Heart left ventricle (tissue), 16 donors: Measurements from ENCODE around the gene MAN2A2. TPM values are rescaled to one million over a fixed set of nuclear protein-coding genes. Genes with fewer than 3 reads are reported as not detected.

Source experiments
- ATAC-seq, 4 donors: fragments of 200-7000 bp; cut with Tn5 transposase; one replicate each; pipeline ENCODE4 v1.9.1; 2020 to 2022; ENCODE audit warnings: moderate library complexity in 4 of 4, mild to moderate bottlenecking in 3 of 4, moderate number of reproducible peaks in 1 of 4
- DNase-seq, 5 donors: peaks; one replicate each; pipeline ENCODE4 v3.0.0-alpha.2; 2020
- H3K27ac ChIP-seq, 12 donors: fragments of 200-600 bp; sonication (generic) in 4 of 12; one replicate each; pipeline versions ENCODE4 v1.5.0 to v1.8.0; 2016 to 2022; ENCODE audit warnings: mild to moderate bottlenecking in 2 of 12
- H3K27me3 ChIP-seq, 9 donors: fragments of 200-600 bp; sonication (generic) in 2 of 9; one replicate each; pipeline versions ENCODE4 v1.5.1 to v1.8.0; 2016 to 2022; ENCODE audit warnings: mild to moderate bottlenecking in 3 of 9
- H3K36me3 ChIP-seq, 9 donors: fragments of 200-600 bp; sonication (generic) in 2 of 9; one replicate each; pipeline versions ENCODE4 v1.5.0 to v1.8.0; 2018 to 2022; ENCODE audit warnings: mild to moderate bottlenecking in 2 of 9
- H3K4me1 ChIP-seq, 12 donors: fragments of 200-600 bp; sonication (generic) in 4 of 12; one replicate each; pipeline versions ENCODE4 v1.5.0 to v1.8.0; 2016 to 2022; ENCODE audit warnings: mild to moderate bottlenecking in 3 of 12
- H3K4me3 ChIP-seq, 12 donors: fragments of 200-600 bp; sonication (generic) in 4 of 12; one replicate each; pipeline versions ENCODE4 v1.5.0 to v1.8.0; 2017 to 2022; ENCODE audit warnings: mild to moderate bottlenecking in 9 of 12, moderate library complexity in 4 of 12
- H3K9me3 ChIP-seq, 12 donors: fragments of 200-600 bp; sonication (generic) in 4 of 12; one replicate each; pipeline versions ENCODE4 v1.5.0 to v1.8.0; 2016 to 2022; ENCODE audit warnings: mild to moderate bottlenecking in 1 of 12
- POLR2A ChIP-seq, 2 donors: fragments of 450-650 bp; IDR thresholded peaks; one replicate each; pipeline ENCODE4 v1.6.1; 2017; ENCODE audit warnings: antibody characterized with exemption in 2 of 2, mild to moderate bottlenecking in 2 of 2, moderate library complexity in 2 of 2
- WGBS, 4 donors: extraction: QIAGEN DNeasy Blood & Tissue Kit in 2 of 4; methylation state at CpG; one replicate each; pipeline versions ENCODE4 v1.1.5 to v1.1.7; 2013 to 2018; 5-methylcytosine and 5-hydroxymethylcytosine counted together
- intact Hi-C, 10 donors: fragments of 100-400 bp; cut with DNase I; formaldehyde crosslinking; loops; one replicate each; pipeline versions ENCODE4 v1.11.1 to v1.14.2; 2022
- polyA plus RNA-seq, 2 donors: library from polyadenylated mRNA; stranded (reverse); fragments of 200-250 nt; gene quantifications; one replicate each; pipeline ENCODE4 v1.2.3, GENCODE V29; 2013
- total RNA-seq, 9 donors: library from RNA; depleted of rRNA in 2 of 9; stranded (reverse); fragments of >200 nt in 2 of 9; fragmentation: NEBNext Ultra II Directional in 3 of 9; extraction: Animal tissue kit (Norgen Biotek cat#: 25700) in 3 of 9; gene quantifications; one replicate each; pipeline versions ENCODE4 v1.1.0 to v1.2.4, GENCODE V29; 2016 to 2023
- TF ChIP-seq, protein P1 (sequence below), 12 donors: fragments of 200-600 bp; sonication (generic) in 4 of 12; IDR thresholded peaks; one replicate each; pipeline versions ENCODE4 v1.5.0 to v1.8.0; 2018 to 2022; ENCODE audit warnings: antibody characterized with exemption in 12 of 12, mild to moderate bottlenecking in 5 of 12
- donor health status: ischemic (EF 13 %, LVEDD 7.1; RV severe dilation, severe dysfunction).
- donor health status: healthy with polysubstance abuse.
- donor health status: DM: no; HTN: yes; CAD: no.
- donor health status: DM: no; HTN: no; CAD: no.
- donor health status: ischemic (EF 25% LVEDD 6.9; RV normal size, moderate dysfunction).
- donor health status: ischemic (EF 25% LVEDD 5.7; RV mildly dilated, moderate dysfunction).
- donor health status: healthy.
- donor health status: DM: yes; HTN: yes; CAD: no.
- donor health status: ischemic (EF 35%, LVEDD 5.7; RV mildly dilated, moderate dysfunction).
- donor health status: nonischemic (EF 11% LVEDD 7.7; RV severe dilation, severe dysfunction).
- donor health status: DM: yes; HTN: yes; CAD: no.
- donor health status: PGD.
- donor health status: ischemic (EF 29% LVEDD 5.4; RV normal size, mild dysfunction).
- donor health status: nonischemic (EF 23%, LVEDD 6.1; RV moderate dilation, normal function).

The MAN2A2 gene
- total and polyA plus RNA-seq, 11 donors = 38.7 to 145 (median 87.6) TPM

DNA sequence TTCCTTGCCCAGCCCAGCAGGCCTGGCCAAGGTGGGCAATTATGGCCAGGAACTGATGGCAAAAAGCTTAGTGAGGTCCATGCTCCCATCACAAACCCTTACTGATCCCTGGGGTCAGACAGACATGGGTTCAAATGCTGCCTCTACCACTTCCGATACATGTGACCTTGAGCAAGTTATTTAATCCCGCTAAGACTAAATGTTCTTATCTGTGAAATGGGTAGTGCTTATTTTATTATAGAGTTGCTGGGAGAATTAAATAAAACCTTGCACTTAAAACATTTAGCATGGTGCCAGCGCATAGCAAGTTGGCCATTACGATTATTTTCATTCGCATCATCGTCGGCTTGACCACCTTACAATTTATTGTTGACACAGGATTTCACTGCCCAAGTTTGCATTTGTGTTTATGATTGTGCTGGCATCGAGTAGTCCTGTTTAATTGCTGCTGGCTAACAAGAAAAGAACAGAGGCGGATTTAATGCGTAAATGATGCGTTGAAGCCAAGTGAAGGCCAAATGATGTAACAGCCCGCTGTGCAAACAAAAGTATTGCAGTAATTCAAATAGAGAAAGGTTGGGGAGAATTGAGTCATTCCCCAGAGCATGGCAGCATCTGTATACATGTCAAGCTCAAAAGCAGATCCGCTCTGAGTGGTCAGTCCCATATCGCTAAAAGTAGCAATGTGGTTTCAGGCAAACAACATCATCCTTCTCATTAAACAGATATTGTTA is 42.0 kb upstream of the MAN2A2 start:
- WGBS, 4 donors = 93 to 97% (median 96%) methylated on average over 14 of the region's 14 CpGs
- no peaks in the 10 kb centered on the region for H3K36me3 ChIP-seq
- peaks cover 0 to 40% (median 6%) of the 10 kb centered on the region in 12 donors for H3K4me1 ChIP-seq
- H3K27me3 ChIP-seq = no peaks in the 10 kb centered on the region
- TF ChIP-seq POLR2A (IDR thresholded peaks at IDR 0.05) = no peak
- TF ChIP-seq, protein P1, sequence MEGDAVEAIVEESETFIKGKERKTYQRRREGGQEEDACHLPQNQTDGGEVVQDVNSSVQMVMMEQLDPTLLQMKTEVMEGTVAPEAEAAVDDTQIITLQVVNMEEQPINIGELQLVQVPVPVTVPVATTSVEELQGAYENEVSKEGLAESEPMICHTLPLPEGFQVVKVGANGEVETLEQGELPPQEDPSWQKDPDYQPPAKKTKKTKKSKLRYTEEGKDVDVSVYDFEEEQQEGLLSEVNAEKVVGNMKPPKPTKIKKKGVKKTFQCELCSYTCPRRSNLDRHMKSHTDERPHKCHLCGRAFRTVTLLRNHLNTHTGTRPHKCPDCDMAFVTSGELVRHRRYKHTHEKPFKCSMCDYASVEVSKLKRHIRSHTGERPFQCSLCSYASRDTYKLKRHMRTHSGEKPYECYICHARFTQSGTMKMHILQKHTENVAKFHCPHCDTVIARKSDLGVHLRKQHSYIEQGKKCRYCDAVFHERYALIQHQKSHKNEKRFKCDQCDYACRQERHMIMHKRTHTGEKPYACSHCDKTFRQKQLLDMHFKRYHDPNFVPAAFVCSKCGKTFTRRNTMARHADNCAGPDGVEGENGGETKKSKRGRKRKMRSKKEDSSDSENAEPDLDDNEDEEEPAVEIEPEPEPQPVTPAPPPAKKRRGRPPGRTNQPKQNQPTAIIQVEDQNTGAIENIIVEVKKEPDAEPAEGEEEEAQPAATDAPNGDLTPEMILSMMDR (IDR thresholded peaks at IDR 0.05) = no peak
- no peak for ATAC-seq
- no peak overlapping the region for H3K4me3 ChIP-seq
- no peak for DNase-seq
- no peaks in the 10 kb centered on the region for H3K9me3 ChIP-seq
- intact Hi-C loops = loop anchor here in 2 of 10 donors (5.0 to 10.0 kb wide), 3 partner anchors 39 to 136 kb away; no protein-coding TSS in a partner anchor
- no peak overlapping the region for H3K27ac ChIP-seq

DNA sequence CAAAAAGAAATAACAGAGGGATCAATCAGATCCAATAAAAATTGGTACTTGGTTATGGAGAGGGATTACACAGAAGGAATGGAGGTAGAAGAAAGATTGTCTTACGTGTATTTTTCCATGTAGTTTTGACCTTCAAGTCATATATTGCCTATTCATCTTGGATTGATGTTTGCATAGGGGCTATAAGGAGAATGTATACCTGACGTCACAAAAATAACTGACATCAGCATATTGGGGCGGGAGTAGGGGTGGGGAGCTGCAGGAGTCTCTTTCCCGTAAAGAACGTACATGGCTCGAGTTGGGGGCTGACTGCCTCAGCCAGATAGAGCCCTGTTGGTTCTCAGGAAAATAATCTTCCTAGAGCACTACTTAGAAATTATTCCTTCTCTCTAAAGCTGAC is 40.6 kb upstream of the MAN2A2 start:
- 87 to 98% (median 95%) methylated on average over 6 of the region's 6 CpGs for WGBS, 4 donors
- no peak for TF ChIP-seq POLR2A (IDR thresholded peaks at IDR 0.05)
- TF ChIP-seq, protein P1 (IDR thresholded peaks at IDR 0.05) = no peak

DNA sequence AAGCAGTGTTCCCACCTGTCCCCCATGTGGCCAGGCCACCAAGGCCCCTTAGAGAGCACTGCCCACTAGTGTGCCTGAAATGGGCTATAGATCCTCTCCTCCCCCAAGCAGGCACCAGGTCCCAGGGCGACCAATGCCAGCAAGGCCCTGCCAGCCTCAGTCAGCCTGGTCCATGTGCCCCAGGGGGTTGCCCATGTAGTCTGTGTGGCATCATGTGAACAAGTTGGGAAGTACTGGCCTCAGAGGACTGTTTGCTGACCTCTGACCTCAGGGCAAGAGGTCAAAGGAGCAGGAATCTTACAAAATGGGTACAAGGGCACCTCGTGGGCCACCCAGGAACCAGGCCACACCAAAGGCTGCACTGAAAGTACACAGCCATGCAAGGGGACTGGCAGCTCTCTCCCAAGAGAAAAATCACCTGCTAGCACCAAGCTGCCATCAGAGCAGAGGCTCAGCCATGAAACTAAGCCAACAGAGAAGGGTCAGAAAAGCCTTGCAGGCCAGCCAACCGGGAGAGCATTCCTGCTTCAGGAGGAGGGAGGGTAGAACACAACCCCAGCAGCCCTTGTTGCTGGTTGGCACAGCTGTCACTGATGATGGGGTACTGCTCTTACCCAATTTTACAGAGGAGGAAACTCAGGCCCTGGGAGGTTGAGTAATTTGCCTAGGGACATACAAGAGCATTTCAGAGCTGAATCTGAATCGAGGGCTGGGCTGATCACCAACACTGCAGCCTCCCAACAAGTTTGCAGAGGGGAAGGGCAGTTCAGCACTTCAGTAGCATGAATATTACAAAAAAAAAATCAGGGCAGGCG is 39.9 kb upstream of the MAN2A2 start:
- intact Hi-C loops = loop anchor here in 2 of 10 donors (5.0 to 10.0 kb wide), 3 partner anchors 41 to 138 kb away; no protein-coding TSS in a partner anchor
- peaks cover 0 to 42% (median 6%) of the 10 kb centered on the region in 12 donors for H3K4me1 ChIP-seq
- peak overlapping the region in 5 of 12 donors; percentile 1 to 65 (median 30) for H3K27ac ChIP-seq

More for the DNA sequence above, 40.6 kb upstream of the MAN2A2 start:
- Histone ChIP-seq H3K27me3 (no peaks in the 10 kb centered on the region), H3K4me3 (no peak overlapping the region), H3K4me1 (peaks cover 0 to 42% (median 6%) of the 10 kb centered on the region in 12 donors), H3K27ac (no peak overlapping the region), H3K36me3 (no peaks in the 10 kb centered on the region), H3K9me3 (no peaks in the 10 kb centered on the region)
- DNase-seq (no peak), ATAC-seq (no peak)
- intact Hi-C loops = loop anchor here in 2 of 10 donors (5.0 to 10.0 kb wide), 3 partner anchors 40 to 138 kb away; no protein-coding TSS in a partner anchor

More for the DNA sequence above, 39.9 kb upstream of the MAN2A2 start:
- no peaks in the 10 kb centered on the region for H3K27me3 ChIP-seq
- H3K4me3 ChIP-seq = no peak overlapping the region
- peak in 3 of 4 donors; percentile 42 to 71 (median 54) for ATAC-seq
- no peaks in the 10 kb centered on the region for H3K9me3 ChIP-seq
- DNase-seq = no peak
- WGBS, 4 donors = 72 to 80% (median 77%) methylated on average over 4 to 5 of the region's 5 CpGs
- TF ChIP-seq, protein P1 (IDR thresholded peaks at IDR 0.05) = no peak
- no peak for TF ChIP-seq POLR2A (IDR thresholded peaks at IDR 0.05)
- no peaks in the 10 kb centered on the region for H3K36me3 ChIP-seq
